SK-N-MC (cell line): ENCODE data around the gene CELSR3.

Experiments
- DNase-seq: peaks from one replicate; pipeline ENCODE4 v3.0.0-alpha.2; 2011; ENCODE audit warnings: low read depth, low spot score
- H3K27ac ChIP-seq: fragments of 200-600 bp; sonication (generic); 2 replicates; pipeline ENCODE4 v1.5.1; 2016; ENCODE audit warnings: mixed run types
- H3K36me3 ChIP-seq: fragments of 200-600 bp; sonication (generic); 2 replicates; pipeline ENCODE4 v1.6.1; 2017; ENCODE audit warnings: antibody characterized with exemption, low read length, mixed read lengths; ENCODE audit not compliant: insufficient read depth
- H3K4me3 ChIP-seq: fragments of 200-600 bp; sonication (generic); 2 replicates; pipeline ENCODE4 v1.5.1; 2016
- H3K9ac ChIP-seq: fragments of 200-600 bp; sonication (generic); 2 replicates; pipeline ENCODE4 v1.8.0; 2017; ENCODE audit warnings: mixed run types, mixed read lengths; ENCODE audit not compliant: insufficient read length
- H3K9me3 ChIP-seq: fragments of 200-600 bp; sonication (generic); 2 replicates; pipeline ENCODE4 v1.6.1; 2017; ENCODE audit warnings: low read depth, mild to moderate bottlenecking, antibody characterized with exemption, low read length, moderate library complexity, mixed read lengths
- EZH2 ChIP-seq: fragments of 200-600 bp; sonication (generic); IDR thresholded peaks from one replicate; pipeline ENCODE4 v1.6.1; 2017; ENCODE audit warnings: antibody characterized with exemption
- FOXP2 ChIP-seq: optimal IDR thresholded peaks from 2 replicates; pipeline ENCODE3; 2011; ENCODE audit warnings: mild to moderate bottlenecking, moderate library complexity; ENCODE audit not compliant: insufficient read depth; ENCODE audit errors: extremely low read length, control extremely low read depth
- POLR2AphosphoS5 ChIP-seq: IDR thresholded peaks from 2 replicates; pipeline ENCODE4 v1.6.1; 2012; ENCODE audit warnings: mild to moderate bottlenecking, low read depth, low read length, borderline replicate concordance

Gene CELSR3

GRCh38 chr3:48698891-48699290 is 36.2 kb upstream of the CELSR3 start:
- no peak overlapping the region for H3K4me3 ChIP-seq
- H3K9ac ChIP-seq = no peak overlapping the region
- H3K9me3 ChIP-seq = no peaks in the 10 kb centered on the region
- no peak for DNase-seq
- TF ChIP-seq FOXP2 = no peak
- no peak for TF ChIP-seq EZH2
- no peak for TF ChIP-seq POLR2AphosphoS5
- no peak overlapping the region for H3K27ac ChIP-seq
- peaks cover 33% of the 10 kb centered on the region; the same call in 1 of the 2 replicates for H3K36me3 ChIP-seq

GRCh38 chr3:48697952-48698351 is 35.3 kb upstream of the CELSR3 start:
- Histone ChIP-seq H3K36me3 (peaks cover 41% of the 10 kb centered on the region; the same call in 1 of the 2 replicates), H3K9ac (no peak overlapping the region)
- TF ChIP-seq POLR2AphosphoS5 (no peak), EZH2 (no peak), FOXP2 (no peak)

GRCh38 chr3:48696601-48697000 is 33.9 kb upstream of the CELSR3 start:
- no peak overlapping the region for H3K4me3 ChIP-seq
- H3K9me3 ChIP-seq = no peaks in the 10 kb centered on the region
- TF ChIP-seq POLR2AphosphoS5 (no peak), EZH2 (no peak), FOXP2 (no peak)
- peaks cover 38% of the 10 kb centered on the region; the same call in 1 of the 2 replicates for H3K36me3 ChIP-seq
- no peak overlapping the region for H3K9ac ChIP-seq
- DNase-seq = no peak
- no peak overlapping the region for H3K27ac ChIP-seq

More at GRCh38 chr3:48697952-48698351, 35.3 kb upstream of the CELSR3 start:
- DNase-seq = no peak
- no peak overlapping the region for H3K4me3 ChIP-seq
- H3K9me3 ChIP-seq = no peaks in the 10 kb centered on the region
- no peak overlapping the region for H3K27ac ChIP-seq

- no peak overlapping the region for H3K27ac ChIP-seq
- peaks cover 38% of the 10 kb centered on the region; the same call in 1 of the 2 replicates for H3K36me3 ChIP-seq
- H3K9ac ChIP-seq = no peak overlapping the region
- no peak for DNase-seq
- no peak overlapping the region for H3K4me3 ChIP-seq
- no peaks in the 10 kb centered on the region for H3K9me3 ChIP-seq
- no peak for TF ChIP-seq POLR2AphosphoS5
- TF ChIP-seq FOXP2 = no peak
- TF ChIP-seq EZH2 = no peak
Observed at GRCh38 chr3:48696156-48696555, 33.5 kb upstream of the CELSR3 start.

GRCh38 chr3:48695393-48695753 is 32.7 kb upstream of the CELSR3 start:
- no peak for DNase-seq
- Histone ChIP-seq H3K9me3 (no peaks in the 10 kb centered on the region), H3K9ac (no peak overlapping the region), H3K4me3 (no peak overlapping the region), H3K27ac (no peak overlapping the region), H3K36me3 (peaks cover 38% of the 10 kb centered on the region; the same call in 1 of the 2 replicates)
- no peak for TF ChIP-seq EZH2
- no peak for TF ChIP-seq POLR2AphosphoS5
- TF ChIP-seq FOXP2 = no peak

GRCh38 chr3:48694610-48695392 is 32.1 kb upstream of the CELSR3 start:
- Histone ChIP-seq H3K4me3 (no peak overlapping the region), H3K27ac (no peak overlapping the region), H3K36me3 (peaks cover 42% of the 10 kb centered on the region; the same call in 1 of the 2 replicates), H3K9ac (no peak overlapping the region), H3K9me3 (no peaks in the 10 kb centered on the region)
- DNase-seq = no peak
- TF ChIP-seq EZH2 (no peak), POLR2AphosphoS5 (no peak), FOXP2 (no peak)

GRCh38 chr3:48693826-48694225 is 31.1 kb upstream of the CELSR3 start:
- H3K27ac ChIP-seq = no peak overlapping the region
- no peak overlapping the region for H3K4me3 ChIP-seq
- peaks cover 41% of the 10 kb centered on the region; the same call in 1 of the 2 replicates for H3K36me3 ChIP-seq
- TF ChIP-seq EZH2 (no peak), POLR2AphosphoS5 (no peak), FOXP2 (no peak)
- no peak for DNase-seq
- H3K9ac ChIP-seq = no peak overlapping the region
- H3K9me3 ChIP-seq = no peaks in the 10 kb centered on the region

GRCh38 chr3:48692551-48692950 is 29.9 kb upstream of the CELSR3 start:
- Histone ChIP-seq H3K27ac (no peak overlapping the region), H3K9ac (no peak overlapping the region)
- DNase-seq = no peak

GRCh38 chr3:48690846-48691458 is 28.3 kb upstream of the CELSR3 start:
- no peak for TF ChIP-seq FOXP2
- no peak for TF ChIP-seq EZH2
- no peak for TF ChIP-seq POLR2AphosphoS5
- Histone ChIP-seq H3K27ac (no peak overlapping the region), H3K36me3 (peaks cover 46% of the 10 kb centered on the region; the same call in 1 of the 2 replicates), H3K9me3 (no peaks in the 10 kb centered on the region), H3K9ac (no peak overlapping the region), H3K4me3 (no peak overlapping the region)
- DNase-seq = no peak

More at GRCh38 chr3:48692551-48692950, 29.9 kb upstream of the CELSR3 start:
- no peak overlapping the region for H3K4me3 ChIP-seq
- H3K36me3 ChIP-seq = peaks cover 46% of the 10 kb centered on the region; the same call in 1 of the 2 replicates
- H3K9me3 ChIP-seq = no peaks in the 10 kb centered on the region
- TF ChIP-seq EZH2 (no peak), FOXP2 (no peak), POLR2AphosphoS5 (no peak)
